ENCODE results near the gene GJC2.
A peak's percentile ranks its signal among the peaks of the same experiment; 100 is the strongest.

The GJC2 gene

GRCh38 chr1:228163776-228164519, 14.2 kb downstream of the GJC2 start:
- no peak for FAIRE-seq

GRCh38 chr1:228164561-228165371, 15.0 kb downstream of the GJC2 start:
- FAIRE-seq (no peak), DNase-seq (ENCODE audit: insufficient read length, low spot score) (no peak)
- TF ChIP-seq CTCF (IDR thresholded peaks at IDR 0.05; ENCODE audit: insufficient read depth, missing control alignments) = no peak

More at GRCh38 chr1:228163776-228164519, 14.2 kb downstream of the GJC2 start:
- no peak for DNase-seq (ENCODE audit: insufficient read length, low spot score)
- TF ChIP-seq CTCF (IDR thresholded peaks at IDR 0.05; ENCODE audit: insufficient read depth, missing control alignments) = no peak

- FAIRE-seq (no peak), DNase-seq (ENCODE audit: insufficient read length, low spot score) (peak; percentile 86)
- TF ChIP-seq CTCF (IDR thresholded peaks at IDR 0.05; ENCODE audit: insufficient read depth, missing control alignments) = peak; percentile 86
Measured at GRCh38 chr1:228165372-228166169, 15.8 kb downstream of the GJC2 start, which contains the start of gene IBA57. Gene IBA57 (plus strand): TSS chr1:228165804. CDS start chr1:228165817, 13 bp downstream.

GRCh38 chr1:228166170-228166936, 16.6 kb downstream of the GJC2 start:
- FAIRE-seq (no peak), DNase-seq (ENCODE audit: insufficient read length, low spot score) (peak; percentile 99)
- peak; percentile 50 for TF ChIP-seq CTCF (IDR thresholded peaks at IDR 0.05; ENCODE audit: insufficient read depth, missing control alignments)

- TF ChIP-seq CTCF (IDR thresholded peaks at IDR 0.05; ENCODE audit: insufficient read depth, missing control alignments) = no peak
- DNase-seq (ENCODE audit: insufficient read length, low spot score) = no peak
- FAIRE-seq = no peak
Measured at GRCh38 chr1:228168563-228169270, 19.0 kb downstream of the GJC2 start.

GRCh38 chr1:228169345-228169744, 19.6 kb downstream of the GJC2 start:
- no peak for FAIRE-seq
- no peak for DNase-seq (ENCODE audit: insufficient read length, low spot score)
- TF ChIP-seq CTCF (IDR thresholded peaks at IDR 0.05; ENCODE audit: insufficient read depth, missing control alignments) = no peak

Data from D721Med (cell line).